Kidney epithelial cell (primary cell): ENCODE data around the gene HP1BP3. TPM values are rescaled to one million over a fixed set of nuclear protein-coding genes. Genes with fewer than 3 reads are reported as not detected.
A peak's percentile ranks its signal among the peaks of the same experiment; 100 is the strongest.

Experiments
- DNase-seq: peaks from one replicate; pipeline ENCODE4 v3.0.0-alpha.2; 2010; ENCODE audit warnings: low read depth
- H3K27me3 ChIP-seq: 2 replicates; pipeline ENCODE4 v1.6.0; 2011; ENCODE audit warnings: low read length; ENCODE audit not compliant: control insufficient read depth, insufficient read depth
- H3K36me3 ChIP-seq: 2 replicates; pipeline ENCODE4 v1.5.1; 2011; ENCODE audit warnings: low read length; ENCODE audit not compliant: control insufficient read depth, insufficient read depth
- H3K4me3 ChIP-seq: 2 replicates; pipeline ENCODE4 v1.5.1; 2011; ENCODE audit warnings: low read depth, mild to moderate bottlenecking, control low read depth, low read length
- total RNA-seq: library from RNA; depleted of rRNA; stranded (reverse); fragments of >200 nt; gene quantifications from 2 replicates; pipeline ENCODE4 v1.2.3, GENCODE V29; 2015
- TF ChIP-seq, protein P1 (sequence below): IDR thresholded peaks from 2 replicates; pipeline ENCODE4 v1.5.1; 2011; ENCODE audit warnings: mild to moderate bottlenecking, moderate library complexity, low read length, control low read depth, inconsistent platforms; ENCODE audit not compliant: insufficient read depth, poor library complexity, severe bottlenecking

The HP1BP3 gene
- total RNA-seq, 1 donor from 2014 or later = 122 TPM

DNA sequence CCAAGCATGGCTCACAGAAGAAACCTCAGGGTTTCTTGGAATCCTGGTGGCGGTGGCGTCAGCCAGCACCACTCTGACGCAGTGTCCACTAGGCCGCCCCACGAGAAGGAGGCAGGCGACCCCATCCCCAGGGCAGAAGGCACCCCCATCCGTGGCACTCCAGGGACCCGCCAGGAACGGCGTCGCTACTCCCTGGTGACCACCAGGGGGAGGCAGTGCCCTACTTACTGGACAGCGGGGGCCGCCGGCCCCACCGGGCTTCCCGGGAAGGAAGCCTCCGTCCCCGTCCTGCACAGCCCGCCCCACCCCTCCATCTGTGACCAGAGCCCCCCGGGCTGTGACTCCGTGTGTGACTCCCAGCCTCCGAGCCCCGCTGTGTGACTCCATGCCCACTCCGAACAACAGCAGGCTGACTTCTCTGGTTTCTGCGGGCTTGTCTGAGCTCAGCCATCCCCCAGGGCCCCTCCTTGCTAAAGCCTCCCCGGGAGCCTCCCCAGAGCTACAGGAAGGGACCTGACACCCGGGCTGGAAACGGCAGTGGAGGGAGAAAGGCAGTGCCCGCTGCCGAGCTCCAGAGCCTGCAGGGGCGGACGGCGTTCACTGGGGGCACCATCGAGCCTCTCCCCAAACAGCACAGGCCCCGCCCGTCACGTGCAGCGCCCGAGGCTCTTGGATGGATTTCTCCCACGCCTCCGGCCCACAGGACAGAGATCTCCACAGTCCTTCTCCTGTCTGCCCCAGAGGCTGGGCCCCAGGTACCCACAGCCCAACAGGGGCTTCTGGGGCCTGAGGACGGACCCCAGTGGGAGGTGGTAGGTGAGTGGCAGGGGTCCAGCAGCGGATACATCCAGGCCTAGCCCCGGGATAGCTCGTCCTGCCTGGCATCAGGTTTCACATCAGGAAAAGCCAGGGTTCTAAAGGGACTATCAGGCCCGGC lies 90.4 kb downstream of the HP1BP3 start:
- peak overlapping the region; percentile 33 for H3K4me3 ChIP-seq
- H3K36me3 ChIP-seq = no peaks in the 10 kb centered on the region
- TF ChIP-seq, protein P1, sequence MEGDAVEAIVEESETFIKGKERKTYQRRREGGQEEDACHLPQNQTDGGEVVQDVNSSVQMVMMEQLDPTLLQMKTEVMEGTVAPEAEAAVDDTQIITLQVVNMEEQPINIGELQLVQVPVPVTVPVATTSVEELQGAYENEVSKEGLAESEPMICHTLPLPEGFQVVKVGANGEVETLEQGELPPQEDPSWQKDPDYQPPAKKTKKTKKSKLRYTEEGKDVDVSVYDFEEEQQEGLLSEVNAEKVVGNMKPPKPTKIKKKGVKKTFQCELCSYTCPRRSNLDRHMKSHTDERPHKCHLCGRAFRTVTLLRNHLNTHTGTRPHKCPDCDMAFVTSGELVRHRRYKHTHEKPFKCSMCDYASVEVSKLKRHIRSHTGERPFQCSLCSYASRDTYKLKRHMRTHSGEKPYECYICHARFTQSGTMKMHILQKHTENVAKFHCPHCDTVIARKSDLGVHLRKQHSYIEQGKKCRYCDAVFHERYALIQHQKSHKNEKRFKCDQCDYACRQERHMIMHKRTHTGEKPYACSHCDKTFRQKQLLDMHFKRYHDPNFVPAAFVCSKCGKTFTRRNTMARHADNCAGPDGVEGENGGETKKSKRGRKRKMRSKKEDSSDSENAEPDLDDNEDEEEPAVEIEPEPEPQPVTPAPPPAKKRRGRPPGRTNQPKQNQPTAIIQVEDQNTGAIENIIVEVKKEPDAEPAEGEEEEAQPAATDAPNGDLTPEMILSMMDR = peak; percentile 80
- no peaks in the 10 kb centered on the region for H3K27me3 ChIP-seq
- peak; percentile 59 for DNase-seq

DNA sequence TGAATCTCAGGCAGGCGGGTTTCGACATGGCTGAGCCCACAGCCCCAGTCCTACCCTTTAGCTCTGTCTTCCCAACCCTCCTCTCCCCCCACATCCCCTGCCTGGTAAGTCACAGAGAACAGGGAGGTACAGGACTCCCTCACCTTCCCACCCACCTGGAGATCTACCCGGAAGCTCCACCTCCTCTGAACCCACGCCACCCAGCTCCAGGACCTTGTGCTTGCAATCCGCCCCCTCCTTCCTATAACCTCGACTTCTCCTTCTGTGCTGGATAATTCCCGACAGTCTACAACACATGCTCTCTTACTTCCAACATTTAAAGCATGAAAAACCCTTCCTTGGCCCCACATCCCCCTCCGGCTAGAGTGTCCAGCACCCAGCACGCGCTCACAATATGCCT lies 91.6 kb downstream of the HP1BP3 start:
- H3K27me3 ChIP-seq = no peaks in the 10 kb centered on the region
- H3K4me3 ChIP-seq = no peak overlapping the region
- DNase-seq = no peak
- no peaks in the 10 kb centered on the region for H3K36me3 ChIP-seq
- TF ChIP-seq, protein P1 = no peak

DNA sequence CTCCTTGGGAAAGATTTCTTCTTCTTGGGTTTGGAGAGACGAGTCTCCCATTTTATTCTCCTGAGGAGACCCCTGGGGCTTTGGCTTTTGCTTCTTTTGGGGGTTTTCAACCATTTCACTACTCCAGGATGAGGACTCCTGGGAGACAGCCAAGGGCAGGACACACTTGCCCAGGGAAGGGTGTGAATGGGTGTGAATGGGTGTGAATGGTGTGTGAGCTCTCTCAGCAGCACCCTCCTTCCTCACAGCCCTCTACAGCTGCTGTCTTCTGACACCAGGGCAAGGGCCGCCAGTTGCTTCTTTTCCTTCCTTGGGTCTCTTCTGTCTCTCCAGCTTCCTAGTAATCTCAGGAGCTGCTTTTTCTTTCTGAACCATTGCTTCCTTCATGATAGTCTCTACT lies 93.5 kb downstream of the HP1BP3 start:
- H3K4me3 ChIP-seq = no peak overlapping the region
- no peaks in the 10 kb centered on the region for H3K27me3 ChIP-seq
- no peaks in the 10 kb centered on the region for H3K36me3 ChIP-seq
- DNase-seq = no peak
- TF ChIP-seq, protein P1 = no peak

Other genes starting within 250 kb of the HP1BP3 start
- 0.13 and 0.34 TPM in 2 replicates for gene FAM43B, start 234.7 kb downstream of the HP1BP3 start, total RNA-seq
- 2.7 and 3.1 TPM in 2 replicates for gene CDA, start 198.2 kb downstream of the HP1BP3 start, total RNA-seq
- gene PINK1, start 153.8 kb downstream of the HP1BP3 start, total RNA-seq = 57.4 and 57.7 TPM in 2 replicates
- 327 and 347 TPM in 2 replicates for gene DDOST, start 125.9 kb downstream of the HP1BP3 start, total RNA-seq
- 1.3 and 1.6 TPM in 2 replicates for gene KIF17, start 69.3 kb downstream of the HP1BP3 start, total RNA-seq
- 11.7 and 17.5 TPM in 2 replicates for gene SH2D5, start 54.6 kb downstream of the HP1BP3 start, total RNA-seq